HepG2 (cell line): Measurements from ENCODE around the gene HOXC4. TPM values are rescaled to one million over a fixed set of nuclear protein-coding genes. Genes with fewer than 3 reads are reported as not detected.

ENCODE experiments used
- CHD4 ChIP-seq: fragments of 200-600 bp; sonication (generic); IDR thresholded peaks from 2 replicates; pipeline ENCODE4 v1.7.0; 2017; ENCODE audit warnings: mild to moderate bottlenecking, low read length, borderline replicate concordance
- HOXA9 ChIP-seq: sonication (generic); formaldehyde crosslinking; IDR thresholded peaks from 2 replicates; pipeline ENCODE4 v1.8.1; 2022; ENCODE audit warnings: missing genetic modification reagents, mild to moderate bottlenecking, moderate library complexity, borderline replicate concordance
- ISX ChIP-seq: sonication (generic); formaldehyde crosslinking; conservative IDR thresholded peaks from 2 replicates; pipeline ENCODE4 v1.5.0; 2020; ENCODE audit warnings: missing genetic modification reagents
- KAT8 ChIP-seq: IDR thresholded peaks from 2 replicates; pipeline ENCODE4 v1.6.1; 2016; ENCODE audit warnings: missing genetic modification reagents, missing compliant biosample characterization
- KDM3A ChIP-seq: IDR thresholded peaks from 2 replicates; pipeline ENCODE4 v1.6.1; 2018; ENCODE audit warnings: low read depth, missing compliant biosample characterization
- PHF8 ChIP-seq: sonication (generic); formaldehyde crosslinking; IDR thresholded peaks from 2 replicates; pipeline ENCODE4 v1.5.0; 2020; ENCODE audit warnings: missing genetic modification reagents
- PLRG1 ChIP-seq: fragments of 450-650 bp; conservative IDR thresholded peaks from 2 replicates; pipeline ENCODE4 v1.6.1; 2016
- RXRB ChIP-seq: IDR thresholded peaks from 2 replicates; pipeline ENCODE4 v1.6.1; 2016; ENCODE audit warnings: borderline replicate concordance, missing genetic modification reagents, missing compliant biosample characterization
- SOX6 ChIP-seq, 2 experiments: fragments of 450-650 bp in 1 of 2; sonication (generic) in 1 of 2; formaldehyde crosslinking in 1 of 2; IDR thresholded peaks; 2 replicates each; pipeline versions ENCODE4 v1.4.0 to v1.6.1; 2017 to 2020; ENCODE audit warnings: antibody characterized with exemption in 1 of 2, mild to moderate bottlenecking in 1 of 2, missing genetic modification reagents in 1 of 2
- TBX2 ChIP-seq: sonication (generic); formaldehyde crosslinking; IDR thresholded peaks from 2 replicates; pipeline ENCODE4 v1.5.0; 2020; ENCODE audit warnings: missing genetic modification reagents, mild to moderate bottlenecking, borderline replicate concordance
- ZBTB21 ChIP-seq: sonication (generic); formaldehyde crosslinking; IDR thresholded peaks from 2 replicates; pipeline ENCODE4 v1.4.0; 2020; ENCODE audit warnings: missing genetic modification reagents
- ZFY ChIP-seq: sonication (generic); formaldehyde crosslinking; IDR thresholded peaks from 2 replicates; pipeline ENCODE4 v1.4.0; 2020; ENCODE audit warnings: missing genetic modification reagents
- ZNF264 ChIP-seq: sonication (generic); formaldehyde crosslinking; IDR thresholded peaks from 2 replicates; pipeline ENCODE4 v1.4.0; 2020; ENCODE audit warnings: missing genetic modification reagents
- ZNF33B ChIP-seq: sonication (generic); formaldehyde crosslinking; IDR thresholded peaks from 2 replicates; pipeline ENCODE4 v1.5.1; 2020; ENCODE audit warnings: mild to moderate bottlenecking, missing genetic modification reagents
- ZNF382 ChIP-seq: sonication (generic); formaldehyde crosslinking; IDR thresholded peaks from 2 replicates; pipeline ENCODE4 v1.5.0; 2020; ENCODE audit warnings: missing genetic modification reagents, mild to moderate bottlenecking, borderline replicate concordance
- ZNF678 ChIP-seq: sonication (generic); formaldehyde crosslinking; IDR thresholded peaks from 2 replicates; pipeline ENCODE4 v1.4.0; 2020; ENCODE audit warnings: mild to moderate bottlenecking, missing genetic modification reagents
- ZNF746 ChIP-seq: sonication (generic); formaldehyde crosslinking; IDR thresholded peaks from 2 replicates; pipeline ENCODE4 v1.8.0; 2022; ENCODE audit warnings: mild to moderate bottlenecking, missing genetic modification reagents
- ZNF788 ChIP-seq: sonication (generic); formaldehyde crosslinking; IDR thresholded peaks from 2 replicates; pipeline ENCODE4 v1.5.0; 2020; ENCODE audit warnings: mild to moderate bottlenecking, missing genetic modification reagents, borderline replicate concordance
- ZNF850 ChIP-seq: sonication (generic); formaldehyde crosslinking; conservative IDR thresholded peaks from 2 replicates; pipeline ENCODE4 v1.9.0; 2021; ENCODE audit warnings: mild to moderate bottlenecking, missing genetic modification reagents
- polyA plus RNA-seq, 8 experiments: library from polyadenylated mRNA; depleted of rRNA in 3 of 8; stranded (reverse) in 7 of 8; unstranded in 1 of 8; fragments of >200 nt; fragmentation: Illumina TruSeq in 4 of 8; extraction: Trizol in 4 of 8; gene quantifications; 2 replicates each; pipeline versions ENCODE4 v1.2.1 to v1.2.3, GENCODE V29; 2011 to 2016; ENCODE audit warnings: low read depth in 4 of 8, missing spikeins in 1 of 8, mixed read lengths in 1 of 8; ENCODE audit not compliant: insufficient read depth in 1 of 8
- total RNA-seq, 5 experiments: library from RNA; depleted of rRNA; stranded (reverse); fragments of >200 nt; fragmentation: Illumina TruSeq; extraction: Trizol; gene quantifications; 2 replicates each; pipeline ENCODE4 v1.2.3, GENCODE V29; 2016; ENCODE audit warnings: low read depth in 1 of 5
- TF ChIP-seq, protein P1 (sequence below): IDR thresholded peaks from 2 replicates; pipeline ENCODE4 v1.6.1; 2012; ENCODE audit warnings: low read depth, low read length, improper control_type of control experiment
- TF ChIP-seq, protein P2 (sequence below): IDR thresholded peaks from 2 replicates; pipeline ENCODE4 v1.6.1; 2012; ENCODE audit warnings: low read length, improper control_type of control experiment
- TF ChIP-seq, protein P3 (sequence below): fragments of 450-650 bp; IDR thresholded peaks from 2 replicates; pipeline ENCODE4 v1.6.1; 2017
- TF ChIP-seq, protein P4 (sequence below): sonication (generic); formaldehyde crosslinking; IDR thresholded peaks from 2 replicates; pipeline ENCODE4 v1.9.0; 2022; ENCODE audit warnings: missing genetic modification reagents, mild to moderate bottlenecking, borderline replicate concordance

HOXC4 gene
- total and polyA plus RNA-seq, 2 of the 13 experiments (the other 11 are each of a cell fraction or from before 2014, with no cell fraction given): not detected

DNA sequence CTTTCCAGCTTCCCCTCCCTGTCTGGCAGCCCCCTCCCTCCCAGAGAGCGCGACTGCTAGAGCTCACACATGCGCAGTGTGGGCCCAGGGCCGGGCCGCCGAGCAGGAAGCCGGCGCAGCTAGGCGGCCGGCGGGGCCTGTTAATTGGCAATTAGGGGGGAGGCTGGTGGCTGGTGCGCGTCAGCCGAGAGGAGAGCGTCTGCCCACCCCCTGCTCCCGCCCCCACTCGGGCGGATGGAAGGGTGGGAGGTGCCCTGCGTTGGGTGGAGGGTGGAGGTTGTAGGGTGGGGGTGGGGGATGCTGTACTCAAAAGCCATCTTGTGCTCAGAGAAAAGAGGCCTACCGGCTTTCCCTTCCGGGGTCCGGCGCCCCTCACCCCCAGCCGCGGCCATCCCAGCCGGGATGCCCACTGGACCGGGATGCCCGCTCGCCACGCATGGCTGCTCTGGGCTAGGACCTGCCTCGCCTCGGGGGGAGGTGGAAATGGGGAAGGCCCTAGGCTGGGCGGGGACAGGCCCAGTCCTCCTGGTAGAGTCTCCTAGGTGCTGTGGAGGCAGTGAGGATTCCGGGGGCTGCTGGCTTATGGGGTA is 35.7 kb upstream of the HOXC4 start (continued):
- TF ChIP-seq ZNF678 (CRISPR knock-in tag) (no peak), CHD4 (no peak), ZNF850 (CRISPR knock-in tag) (no peak), ZFY (peak; percentile 49; the same call in 1 of the 2 replicates), ISX (CRISPR knock-in tag) (no peak), TBX2 (CRISPR knock-in tag) (peak; percentile 33; the same call in 1 of the 2 replicates), ZNF33B (CRISPR knock-in tag) (no peak), SOX6 (IDR thresholded peaks at IDR 0.05) (no peak), SOX6 (CRISPR knock-in tag; IDR thresholded peaks at IDR 0.05) (no peak), PHF8 (CRISPR knock-in tag) (peak; percentile 62), ZNF264 (CRISPR knock-in tag) (no peak), ZBTB21 (CRISPR knock-in tag) (no peak), PLRG1 (no peak), HOXA9 (CRISPR knock-in tag) (no peak), ZNF382 (CRISPR knock-in tag) (no peak), KDM3A (CRISPR knock-in tag) (no peak), ZNF788 (no peak), KAT8 (peak; percentile 43; the same call in 1 of the 2 replicates), RXRB (CRISPR knock-in tag) (no peak), ZNF746 (CRISPR knock-in tag) (no peak)
- TF ChIP-seq, protein P1, sequence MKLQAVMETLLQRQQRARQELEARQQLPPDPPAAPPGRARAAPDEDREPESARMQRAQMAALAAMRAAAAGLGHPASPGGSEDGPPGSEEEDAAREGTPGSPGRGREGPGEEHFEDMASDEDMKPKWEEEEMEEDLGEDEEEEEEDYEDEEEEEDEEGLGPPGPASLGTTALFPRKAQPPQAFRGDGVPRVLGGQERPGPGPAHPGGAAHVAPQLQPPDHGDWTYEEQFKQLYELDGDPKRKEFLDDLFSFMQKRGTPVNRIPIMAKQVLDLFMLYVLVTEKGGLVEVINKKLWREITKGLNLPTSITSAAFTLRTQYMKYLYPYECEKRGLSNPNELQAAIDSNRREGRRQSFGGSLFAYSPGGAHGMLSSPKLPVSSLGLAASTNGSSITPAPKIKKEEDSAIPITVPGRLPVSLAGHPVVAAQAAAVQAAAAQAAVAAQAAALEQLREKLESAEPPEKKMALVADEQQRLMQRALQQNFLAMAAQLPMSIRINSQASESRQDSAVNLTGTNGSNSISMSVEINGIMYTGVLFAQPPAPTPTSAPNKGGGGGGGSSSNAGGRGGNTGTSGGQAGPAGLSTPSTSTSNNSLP: no peak
- TF ChIP-seq, protein P2, sequence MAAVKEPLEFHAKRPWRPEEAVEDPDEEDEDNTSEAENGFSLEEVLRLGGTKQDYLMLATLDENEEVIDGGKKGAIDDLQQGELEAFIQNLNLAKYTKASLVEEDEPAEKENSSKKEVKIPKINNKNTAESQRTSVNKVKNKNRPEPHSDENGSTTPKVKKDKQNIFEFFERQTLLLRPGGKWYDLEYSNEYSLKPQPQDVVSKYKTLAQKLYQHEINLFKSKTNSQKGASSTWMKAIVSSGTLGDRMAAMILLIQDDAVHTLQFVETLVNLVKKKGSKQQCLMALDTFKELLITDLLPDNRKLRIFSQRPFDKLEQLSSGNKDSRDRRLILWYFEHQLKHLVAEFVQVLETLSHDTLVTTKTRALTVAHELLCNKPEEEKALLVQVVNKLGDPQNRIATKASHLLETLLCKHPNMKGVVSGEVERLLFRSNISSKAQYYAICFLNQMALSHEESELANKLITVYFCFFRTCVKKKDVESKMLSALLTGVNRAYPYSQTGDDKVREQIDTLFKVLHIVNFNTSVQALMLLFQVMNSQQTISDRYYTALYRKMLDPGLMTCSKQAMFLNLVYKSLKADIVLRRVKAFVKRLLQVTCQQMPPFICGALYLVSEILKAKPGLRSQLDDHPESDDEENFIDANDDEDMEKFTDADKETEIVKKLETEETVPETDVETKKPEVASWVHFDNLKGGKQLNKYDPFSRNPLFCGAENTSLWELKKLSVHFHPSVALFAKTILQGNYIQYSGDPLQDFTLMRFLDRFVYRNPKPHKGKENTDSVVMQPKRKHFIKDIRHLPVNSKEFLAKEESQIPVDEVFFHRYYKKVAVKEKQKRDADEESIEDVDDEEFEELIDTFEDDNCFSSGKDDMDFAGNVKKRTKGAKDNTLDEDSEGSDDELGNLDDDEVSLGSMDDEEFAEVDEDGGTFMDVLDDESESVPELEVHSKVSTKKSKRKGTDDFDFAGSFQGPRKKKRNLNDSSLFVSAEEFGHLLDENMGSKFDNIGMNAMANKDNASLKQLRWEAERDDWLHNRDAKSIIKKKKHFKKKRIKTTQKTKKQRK: no peak
- TF ChIP-seq, protein P3, sequence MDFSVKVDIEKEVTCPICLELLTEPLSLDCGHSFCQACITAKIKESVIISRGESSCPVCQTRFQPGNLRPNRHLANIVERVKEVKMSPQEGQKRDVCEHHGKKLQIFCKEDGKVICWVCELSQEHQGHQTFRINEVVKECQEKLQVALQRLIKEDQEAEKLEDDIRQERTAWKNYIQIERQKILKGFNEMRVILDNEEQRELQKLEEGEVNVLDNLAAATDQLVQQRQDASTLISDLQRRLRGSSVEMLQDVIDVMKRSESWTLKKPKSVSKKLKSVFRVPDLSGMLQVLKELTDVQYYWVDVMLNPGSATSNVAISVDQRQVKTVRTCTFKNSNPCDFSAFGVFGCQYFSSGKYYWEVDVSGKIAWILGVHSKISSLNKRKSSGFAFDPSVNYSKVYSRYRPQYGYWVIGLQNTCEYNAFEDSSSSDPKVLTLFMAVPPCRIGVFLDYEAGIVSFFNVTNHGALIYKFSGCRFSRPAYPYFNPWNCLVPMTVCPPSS: no peak
- TF ChIP-seq, protein P4, sequence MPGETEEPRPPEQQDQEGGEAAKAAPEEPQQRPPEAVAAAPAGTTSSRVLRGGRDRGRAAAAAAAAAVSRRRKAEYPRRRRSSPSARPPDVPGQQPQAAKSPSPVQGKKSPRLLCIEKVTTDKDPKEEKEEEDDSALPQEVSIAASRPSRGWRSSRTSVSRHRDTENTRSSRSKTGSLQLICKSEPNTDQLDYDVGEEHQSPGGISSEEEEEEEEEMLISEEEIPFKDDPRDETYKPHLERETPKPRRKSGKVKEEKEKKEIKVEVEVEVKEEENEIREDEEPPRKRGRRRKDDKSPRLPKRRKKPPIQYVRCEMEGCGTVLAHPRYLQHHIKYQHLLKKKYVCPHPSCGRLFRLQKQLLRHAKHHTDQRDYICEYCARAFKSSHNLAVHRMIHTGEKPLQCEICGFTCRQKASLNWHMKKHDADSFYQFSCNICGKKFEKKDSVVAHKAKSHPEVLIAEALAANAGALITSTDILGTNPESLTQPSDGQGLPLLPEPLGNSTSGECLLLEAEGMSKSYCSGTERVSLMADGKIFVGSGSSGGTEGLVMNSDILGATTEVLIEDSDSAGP (CRISPR knock-in tag): peak; percentile 22; the same call in 1 of the 2 replicates
